HG03060 (cell line): Measurements from ENCODE around the gene EDAR.

Experiments used
- ATAC-seq: cut with Tn5 transposase; IDR thresholded peaks from one replicate; pipeline ENCODE4 v1.9.1; 2021; ENCODE audit warnings: low read depth, moderate number of reproducible peaks; ENCODE audit not compliant: unreplicated experiment

Gene EDAR

GRCh38 chr2:108926561-108927380, 62.2 kb downstream of the EDAR start:
- ATAC-seq = no peak

DNA sequence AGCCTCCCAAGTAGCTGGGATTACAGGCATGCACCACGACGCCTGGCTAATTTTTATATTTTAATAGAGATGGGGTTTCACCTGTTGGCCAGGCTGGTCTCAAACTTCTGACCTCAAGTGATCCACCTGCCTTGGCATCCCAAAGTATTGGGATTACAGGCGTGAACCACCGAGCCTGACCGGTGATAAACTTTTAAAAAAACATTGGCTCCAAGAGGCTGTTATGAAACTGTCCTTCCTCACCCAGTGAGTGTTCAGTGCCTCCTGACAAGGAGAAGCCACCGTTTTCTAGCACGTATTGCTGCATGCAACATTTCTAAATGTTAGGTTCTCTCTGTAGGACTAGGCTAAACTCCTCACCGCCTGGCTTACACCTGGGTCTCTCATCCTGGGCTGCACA, 63.3 kb downstream of the EDAR start:
- no peak for ATAC-seq

DNA sequence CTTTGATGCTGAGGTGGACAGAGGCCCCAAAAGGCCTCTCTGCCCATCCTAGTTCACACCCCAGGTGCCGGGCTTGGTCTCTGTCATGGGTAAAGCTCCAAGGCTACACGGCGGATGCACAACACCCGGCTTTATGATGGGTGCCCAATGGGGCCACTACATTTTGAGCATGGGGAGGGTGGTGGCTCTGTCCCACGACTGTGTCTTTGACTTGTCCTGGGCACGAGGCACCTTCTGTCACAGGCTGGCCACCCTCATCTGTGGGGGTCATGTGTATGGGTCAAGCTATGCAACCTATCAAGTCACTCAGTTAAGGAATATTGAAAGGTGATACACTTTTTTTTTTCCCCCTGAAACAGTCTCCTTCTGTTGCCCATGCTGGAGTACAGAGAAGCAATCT, 63.7 kb downstream of the EDAR start:
- ATAC-seq = no peak

GRCh38 chr2:108924580-108925251, 64.3 kb downstream of the EDAR start:
- no peak for ATAC-seq

DNA sequence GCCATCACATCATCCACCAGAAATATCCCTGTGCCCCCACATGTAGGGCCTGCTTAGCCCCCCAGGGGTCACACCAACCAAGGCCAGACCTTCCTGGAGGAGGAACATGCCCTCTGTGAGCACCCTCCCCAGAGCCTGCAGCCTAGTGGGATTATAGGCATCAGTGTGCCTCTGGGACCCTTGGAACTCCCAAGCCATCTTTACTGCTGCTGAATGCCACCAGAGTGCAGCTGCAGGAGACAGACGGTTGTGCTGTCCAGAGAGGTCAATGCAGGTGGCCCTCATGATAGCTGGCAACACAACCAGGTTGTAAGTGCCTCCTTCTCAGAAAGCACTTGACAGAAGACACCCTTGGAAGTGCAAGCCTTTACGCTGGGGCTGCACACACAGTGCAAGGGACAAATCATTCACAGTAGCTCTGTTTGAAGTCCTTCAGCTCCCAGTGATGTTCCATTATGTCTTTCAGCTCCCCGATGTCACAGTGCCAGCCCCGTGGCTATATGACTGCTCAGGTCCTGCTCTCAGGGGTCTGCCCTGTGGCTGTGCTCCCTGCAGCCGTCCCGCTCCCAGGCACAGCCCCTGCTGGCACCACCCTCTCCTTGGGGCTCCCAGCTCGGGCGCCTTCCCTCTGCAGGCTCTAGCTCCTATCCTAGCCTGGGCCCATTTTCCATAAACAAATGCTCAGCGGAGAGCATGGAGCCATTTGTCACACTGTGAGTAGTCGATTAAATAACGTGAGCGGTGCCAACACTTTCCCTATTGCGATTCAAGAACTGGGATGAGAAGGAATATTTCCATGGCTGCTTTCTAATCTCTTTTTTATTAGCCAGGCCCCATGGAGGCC, 65.1 kb downstream of the EDAR start:
- no peak for ATAC-seq

DNA sequence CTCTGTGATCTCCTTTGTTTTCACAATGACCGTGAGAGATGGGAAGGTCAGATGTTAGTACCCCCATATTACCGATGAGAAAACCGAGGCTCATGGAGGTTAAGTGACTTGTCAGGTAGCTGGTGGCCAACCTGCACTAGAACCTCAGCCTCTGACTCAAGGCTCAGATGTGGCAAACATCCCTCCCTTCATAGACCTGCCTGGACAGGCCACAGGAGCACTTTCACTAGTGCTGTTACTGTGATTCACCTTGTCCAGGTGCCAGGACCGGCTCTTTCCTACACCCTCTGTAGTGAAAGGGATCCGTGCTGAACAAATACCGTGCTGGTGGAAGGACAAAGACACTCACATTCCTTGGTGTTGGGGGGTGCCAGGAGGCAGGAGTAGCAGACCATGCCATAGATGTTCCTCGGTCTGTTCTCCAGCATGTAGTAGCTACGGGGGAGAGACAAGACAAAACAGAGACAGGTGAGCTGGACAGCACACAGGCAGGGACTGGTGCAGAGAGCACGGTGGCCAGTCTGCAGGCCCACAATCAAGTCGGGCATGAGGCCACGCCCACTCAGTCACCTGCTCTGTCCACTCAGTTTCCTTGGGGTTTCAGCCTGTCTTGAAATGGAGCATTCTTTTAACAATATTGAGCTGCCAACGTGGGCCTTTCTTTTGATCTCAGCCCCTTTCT, 65.9 kb downstream of the EDAR start:
- ATAC-seq = no peak

DNA sequence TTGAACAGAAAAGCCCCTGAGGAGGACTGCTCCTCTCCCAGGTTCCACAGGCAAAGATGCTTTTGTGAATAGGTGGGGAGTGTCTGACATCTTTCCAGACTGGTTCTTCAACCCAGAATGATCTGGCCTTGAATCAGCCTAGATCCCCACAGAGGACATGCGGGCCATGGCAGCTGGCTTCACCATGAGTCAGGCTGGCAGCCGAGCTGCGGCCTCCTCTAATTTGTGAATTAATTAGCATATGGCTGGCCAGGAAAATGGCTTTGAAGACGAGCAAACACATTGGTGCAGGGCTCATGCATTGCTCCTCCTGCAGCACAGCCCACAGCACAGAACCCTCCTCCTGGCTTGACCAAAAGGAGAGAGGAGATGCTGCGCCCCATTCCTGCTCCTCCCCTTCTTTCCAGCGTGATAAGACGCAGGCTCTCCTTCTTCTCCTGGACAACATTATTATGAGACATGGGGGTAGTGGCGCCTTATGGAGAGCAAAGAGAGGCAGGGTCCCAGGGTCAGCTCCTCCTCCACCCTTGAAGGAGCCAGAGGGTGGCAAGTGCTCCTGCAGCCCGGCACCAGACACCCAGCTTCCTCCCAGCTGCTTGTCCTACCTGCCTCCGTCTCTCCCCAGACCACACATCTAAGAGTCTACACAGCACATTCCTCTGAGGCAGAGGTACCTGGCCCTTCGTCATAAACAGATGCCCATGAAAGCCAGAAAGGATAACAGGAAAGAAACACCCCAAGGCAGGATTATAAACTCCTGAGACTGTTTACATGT, 66.7 kb downstream of the EDAR start:
- no peak for ATAC-seq

- ATAC-seq = no peak
Observed at GRCh38 chr2:108921096-108922030, 67.7 kb downstream of the EDAR start.

- ATAC-seq = no peak
Observed at GRCh38 chr2:108920686-108921085, 68.3 kb downstream of the EDAR start.

DNA sequence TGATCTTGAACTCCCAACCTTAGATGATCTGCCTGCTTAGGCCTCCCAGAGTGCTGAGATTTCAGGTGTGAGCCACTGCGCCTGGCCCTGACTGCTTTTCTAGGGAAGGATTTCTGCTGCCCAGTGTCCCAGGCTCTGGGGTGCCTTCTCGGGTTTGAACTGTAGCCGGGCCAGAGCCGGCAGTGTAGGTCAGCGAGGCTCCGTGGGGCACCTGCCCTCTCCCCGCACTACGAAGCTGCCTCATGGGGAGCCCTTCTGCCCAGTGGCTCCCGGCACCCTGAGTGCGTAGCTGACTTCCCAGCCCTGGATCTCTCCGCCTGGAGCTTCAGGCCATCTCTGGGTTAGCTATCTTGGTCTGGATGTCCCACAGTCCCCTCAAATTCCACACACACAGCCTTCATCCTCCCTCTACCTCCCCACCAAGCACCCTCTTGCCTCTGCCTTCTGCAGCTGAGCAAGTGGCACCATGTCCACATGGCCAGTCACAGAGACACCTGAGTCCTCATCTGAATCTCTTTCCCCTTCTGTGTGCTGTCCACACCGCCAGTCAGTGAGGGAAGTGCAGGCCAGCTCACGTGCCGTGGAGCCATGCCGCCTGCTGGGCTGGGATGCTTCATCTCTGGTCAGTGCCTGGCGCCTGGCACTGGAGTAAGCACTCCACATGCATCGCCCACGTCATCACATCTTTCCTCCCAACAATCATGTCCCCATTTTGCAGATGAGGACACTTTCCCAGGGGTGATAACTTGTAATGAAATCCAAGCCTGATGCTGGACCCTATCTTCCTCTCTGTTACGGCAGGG, 69.2 kb downstream of the EDAR start:
- ATAC-seq = no peak

- ATAC-seq = no peak
Observed at GRCh38 chr2:108918941-108919341, 70.1 kb downstream of the EDAR start.

DNA sequence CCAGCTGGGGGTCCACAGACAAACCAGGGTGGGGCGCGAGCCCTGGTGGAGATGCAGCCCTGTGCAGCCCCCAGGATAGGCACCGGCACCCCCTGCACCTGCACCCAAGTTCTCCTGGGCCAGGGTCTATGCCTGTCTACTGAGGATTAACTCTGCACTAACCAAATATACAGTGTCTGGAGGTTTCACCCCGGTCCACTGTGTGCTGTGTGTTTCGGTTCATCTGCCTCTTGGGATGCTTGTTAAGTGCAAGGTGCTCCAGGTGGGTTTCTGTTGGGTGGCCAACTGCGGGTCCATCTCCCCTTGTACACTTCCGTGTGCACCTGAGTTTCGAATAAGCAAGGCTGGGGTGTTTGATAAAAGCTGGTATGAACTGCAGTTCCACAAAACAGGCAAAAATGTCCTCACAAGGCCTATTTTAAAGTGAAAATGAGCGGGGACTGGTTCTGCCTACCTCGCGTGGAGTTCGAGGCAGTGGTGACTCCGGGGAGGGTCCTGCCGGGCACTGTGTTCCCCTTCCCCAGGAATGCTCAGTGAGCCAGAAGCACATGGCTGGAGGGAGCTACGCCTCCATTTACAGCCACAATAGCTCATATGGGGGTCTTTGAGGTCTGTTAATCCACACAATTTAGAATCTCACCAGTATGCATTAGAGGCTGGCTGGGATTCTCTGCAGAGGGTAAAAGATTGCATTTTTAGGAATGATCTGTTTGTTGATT, 70.7 kb downstream of the EDAR start:
- ATAC-seq = no peak

DNA sequence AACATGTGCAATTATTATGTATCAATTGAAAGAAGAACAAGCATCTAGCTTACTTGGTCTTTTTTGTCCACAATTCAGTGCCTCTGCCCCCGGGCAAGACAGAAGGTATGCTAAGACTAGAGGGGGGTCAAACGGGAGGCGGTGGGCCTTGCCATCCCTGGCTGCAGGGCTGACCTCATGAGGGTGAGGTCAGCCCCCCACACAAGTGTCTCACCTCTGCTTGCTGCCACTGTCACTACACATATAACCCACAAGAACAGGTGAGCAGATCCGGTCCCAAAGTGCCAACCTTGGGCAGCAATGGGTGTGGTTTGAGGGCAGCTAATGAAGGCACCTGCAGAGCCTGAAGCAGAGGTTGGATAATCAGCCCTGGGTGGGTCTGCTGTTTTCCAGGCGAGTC, 71.5 kb downstream of the EDAR start:
- ATAC-seq = no peak

- no peak for ATAC-seq
Observed at GRCh38 chr2:108916796-108917421, 72.1 kb downstream of the EDAR start.

DNA sequence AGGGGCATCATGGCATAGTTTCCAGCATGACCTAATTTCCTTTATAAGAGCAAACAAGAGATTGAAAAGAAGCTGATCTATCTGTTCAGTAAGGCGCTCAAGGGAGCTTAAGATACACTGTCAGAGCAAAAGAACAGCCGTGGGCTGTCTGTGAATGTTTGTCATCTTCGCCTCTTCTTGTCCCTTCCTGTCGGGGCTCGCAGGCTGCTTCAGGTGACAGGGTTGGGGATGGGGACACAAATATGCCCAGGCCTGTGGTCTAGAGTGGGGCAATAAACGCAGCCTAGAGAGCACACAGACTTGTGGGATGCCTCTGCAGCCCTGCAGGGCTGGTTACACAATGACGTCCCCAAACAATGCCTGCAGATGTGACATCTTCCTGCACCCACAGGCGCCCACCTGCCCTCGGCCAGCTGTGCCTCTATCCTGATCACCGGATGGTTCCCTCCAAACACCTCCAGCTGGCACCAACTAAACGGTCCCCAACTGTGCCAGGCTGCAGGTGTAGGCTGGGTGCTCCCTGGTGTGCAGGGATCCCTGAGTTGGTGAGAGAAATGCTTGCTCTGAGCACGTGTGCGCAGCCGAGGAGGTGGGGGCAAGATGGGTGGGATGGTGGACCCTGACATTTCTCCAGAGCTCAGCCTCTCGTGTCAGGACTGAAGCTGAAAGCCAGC, 72.8 kb downstream of the EDAR start:
- ATAC-seq = no peak

GRCh38 chr2:108912629-108912902, 76.5 kb downstream of the EDAR start:
- ATAC-seq = no peak
